ENCODE data around the gene TACR1.

Gene TACR1

GRCh38 chr2:75055820-75056675 lies 143.3 kb downstream of the TACR1 start:
- Mint-ChIP-seq H3K4me1 (peaks cover 4% of the 10 kb centered on the region), H3K4me3 (no peak overlapping the region), H3K27me3 (ENCODE audit: low read depth) (no peaks in the 10 kb centered on the region), H3K9me3 (no peaks in the 10 kb centered on the region), H3K36me3 (ENCODE audit: low read depth) (no peaks in the 10 kb centered on the region), H3K27ac (no peak overlapping the region)
- no peak for TF ChIP-seq CTCF (IDR thresholded peaks at IDR 0.05; ENCODE audit: unreplicated experiment in 3 of 3)

GRCh38 chr2:75055142-75055819 lies 144.0 kb downstream of the TACR1 start:
- Mint-ChIP-seq H3K27me3 (ENCODE audit: low read depth) (no peaks in the 10 kb centered on the region), H3K4me3 (no peak overlapping the region), H3K27ac (no peak overlapping the region), H3K9me3 (no peaks in the 10 kb centered on the region), H3K4me1 (peaks cover 4% of the 10 kb centered on the region), H3K36me3 (ENCODE audit: low read depth) (no peaks in the 10 kb centered on the region)
- no peak for TF ChIP-seq CTCF (IDR thresholded peaks at IDR 0.05; ENCODE audit: unreplicated experiment in 3 of 3)

GRCh38 chr2:75054296-75054695 lies 145.0 kb downstream of the TACR1 start:
- H3K9me3 Mint-ChIP-seq = no peaks in the 10 kb centered on the region
- no peak for TF ChIP-seq CTCF (IDR thresholded peaks at IDR 0.05; ENCODE audit: unreplicated experiment in 3 of 3)
- no peak overlapping the region for H3K27ac Mint-ChIP-seq
- H3K27me3 Mint-ChIP-seq (ENCODE audit: low read depth) = no peaks in the 10 kb centered on the region
- no peaks in the 10 kb centered on the region for H3K36me3 Mint-ChIP-seq (ENCODE audit: low read depth)
- no peak overlapping the region for H3K4me3 Mint-ChIP-seq
- H3K4me1 Mint-ChIP-seq = peaks cover 4% of the 10 kb centered on the region

GRCh38 chr2:75053484-75054112 lies 145.7 kb downstream of the TACR1 start:
- TF ChIP-seq CTCF (IDR thresholded peaks at IDR 0.05; ENCODE audit: unreplicated experiment in 3 of 3) = peak; percentile 48 to 65 (median 64)
- peaks cover 10% of the 10 kb centered on the region for H3K4me1 Mint-ChIP-seq

GRCh38 chr2:75047992-75048625 lies 151.2 kb downstream of the TACR1 start:
- no peak overlapping the region for H3K4me3 Mint-ChIP-seq

More at GRCh38 chr2:75053484-75054112, 145.7 kb downstream of the TACR1 start:
- Mint-ChIP-seq H3K27ac (no peak overlapping the region), H3K4me3 (no peak overlapping the region), H3K36me3 (ENCODE audit: low read depth) (no peaks in the 10 kb centered on the region), H3K9me3 (no peaks in the 10 kb centered on the region), H3K27me3 (ENCODE audit: low read depth) (no peaks in the 10 kb centered on the region)

More at GRCh38 chr2:75047992-75048625, 151.2 kb downstream of the TACR1 start:
- Mint-ChIP-seq H3K36me3 (ENCODE audit: low read depth) (no peaks in the 10 kb centered on the region), H3K4me1 (peaks cover 38% of the 10 kb centered on the region), H3K27ac (peak overlapping the region in 2 of 3 experiments; percentile 71 to 82), H3K9me3 (no peaks in the 10 kb centered on the region), H3K27me3 (ENCODE audit: low read depth) (no peaks in the 10 kb centered on the region)
- TF ChIP-seq CTCF (IDR thresholded peaks at IDR 0.05; ENCODE audit: unreplicated experiment in 3 of 3) = no peak

Measured in nephron (organoid).